A673 (cell line): ENCODE results near the gene CPED1. TPM values are rescaled to one million over a fixed set of nuclear protein-coding genes. Genes with fewer than 3 reads are reported as not detected.

ENCODE experiments used
- BruUV-seq: library from RNA; stranded (reverse); fragments of 400-500 nt; replicated peaks from 2 replicates; lab custom pipeline; 2021; lab: Mats Ljungman, UMichigan
- CTCF ChIA-PET: fragments of 300-600 bp; sonication (Branson Sonifier 250); formaldehyde crosslinking; loops from one replicate; lab custom pipeline; 2022; ENCODE audit warnings: antibody characterized with exemption; lab: Charles Lee
- POLR2A ChIA-PET: fragments of 300-600 bp; sonication (Branson Sonifier 250); formaldehyde crosslinking; loops from one replicate; lab custom pipeline; 2022; ENCODE audit warnings: antibody characterized with exemption; ENCODE audit not compliant: low non-redundant PET; lab: Charles Lee
- DNase-seq: peaks from one replicate; pipeline ENCODE4 v3.0.0-alpha.2; 2015; ENCODE audit warnings: low spot score
- H3K27ac ChIP-seq: fragments of 200-600 bp; sonication (generic); 2 replicates; pipeline ENCODE4 v1.5.1; 2016; ENCODE audit warnings: mixed run types, low read depth, mild to moderate bottlenecking, mixed read lengths, antibody characterized with exemption, low read length; ENCODE audit not compliant: poor library complexity, severe bottlenecking
- H3K27me3 ChIP-seq: fragments of 200-600 bp; sonication (generic); replicated peaks from 2 replicates; pipeline ENCODE4 v1.6.1; 2017; ENCODE audit warnings: mixed run types, low read depth, mild to moderate bottlenecking, mixed read lengths, antibody characterized with exemption, low read length; ENCODE audit not compliant: insufficient read depth, poor library complexity
- H3K36me3 ChIP-seq: fragments of 200-600 bp; sonication (generic); 2 replicates; pipeline ENCODE4 v1.6.1; 2016; ENCODE audit warnings: mixed run types, mild to moderate bottlenecking, mixed read lengths, antibody characterized with exemption, low read length; ENCODE audit not compliant: insufficient read depth, poor library complexity, severe bottlenecking
- H3K4me1 ChIP-seq: fragments of 200-600 bp; sonication (generic); 2 replicates; pipeline ENCODE4 v1.6.1; 2017; ENCODE audit warnings: mixed run types, mild to moderate bottlenecking, mixed read lengths, antibody characterized with exemption, low read length; ENCODE audit not compliant: insufficient read depth, poor library complexity, severe bottlenecking
- H3K4me3 ChIP-seq: fragments of 200-600 bp; sonication (generic); 2 replicates; pipeline ENCODE4 v1.5.1; 2016; ENCODE audit warnings: low read depth, mixed run types, mild to moderate bottlenecking, mixed read lengths, low read length; ENCODE audit not compliant: poor library complexity, severe bottlenecking
- H3K9me3 ChIP-seq: fragments of 200-600 bp; sonication (generic); 2 replicates; pipeline ENCODE4 v1.6.1; 2016; ENCODE audit warnings: mixed run types, low read depth, mild to moderate bottlenecking, mixed read lengths, antibody characterized with exemption, low read length; ENCODE audit not compliant: poor library complexity, severe bottlenecking
- CTCF ChIP-seq: fragments of 300-800, 200-600 bp; sonication (generic); conservative IDR thresholded peaks from 2 replicates; pipeline ENCODE4 v1.5.1; 2017; ENCODE audit warnings: low read depth, mild to moderate bottlenecking, antibody characterized with exemption, low read length, moderate library complexity, mixed read lengths
- EZH2 ChIP-seq: fragments of 200-600 bp; sonication (generic); IDR thresholded peaks from 2 replicates; pipeline ENCODE4 v1.6.1; 2017; ENCODE audit warnings: borderline replicate concordance, low read depth, mild to moderate bottlenecking, mixed read lengths, antibody characterized with exemption, low read length; ENCODE audit not compliant: poor library complexity, severe bottlenecking
- intact Hi-C: fragments of 100-400 bp; cut with micrococcal nuclease; formaldehyde crosslinking; loops from one replicate; pipeline ENCODE4 v1.10.0; 2022; ENCODE audit not compliant: unreplicated experiment
- total RNA-seq: library from RNA; stranded (reverse); gene quantifications from 2 replicates; pipeline ENCODE4 v1.2.3, GENCODE V29; 2021

The CPED1 gene
- total RNA-seq, 1 experiment from 2014 or later: 0.15 TPM

GRCh38 chr7:121043314-121044234 lies 55.1 kb downstream of the CPED1 start:
- no peaks in the 10 kb centered on the region for H3K36me3 ChIP-seq
- no peaks in the 10 kb centered on the region for H3K4me1 ChIP-seq
- H3K27ac ChIP-seq: no peak overlapping the region
- no TSS peak for BruUV-seq
- intact Hi-C loops: no loop called here
- H3K9me3 ChIP-seq: no peaks in the 10 kb centered on the region
- H3K4me3 ChIP-seq: no peak overlapping the region
- ChIA-PET POLR2A (no interaction called here), CTCF (no interaction called here)
- no peak for DNase-seq
- H3K27me3 ChIP-seq: no peaks in the 10 kb centered on the region
- TF ChIP-seq EZH2 (no peak), CTCF (no peak)

GRCh38 chr7:121045090-121045489 lies 56.6 kb downstream of the CPED1 start:
- POLR2A ChIA-PET: no interaction called here
- DNase-seq: no peak
- Histone ChIP-seq H3K27me3 (no peaks in the 10 kb centered on the region), H3K36me3 (no peaks in the 10 kb centered on the region), H3K4me3 (no peak overlapping the region), H3K4me1 (no peaks in the 10 kb centered on the region), H3K9me3 (no peaks in the 10 kb centered on the region), H3K27ac (no peak overlapping the region)
- intact Hi-C loops: no loop called here
- no TSS peak for BruUV-seq
- CTCF ChIA-PET: no interaction called here
- no peak for TF ChIP-seq EZH2
- TF ChIP-seq CTCF: no peak

GRCh38 chr7:121046009-121046408 lies 57.5 kb downstream of the CPED1 start:
- Histone ChIP-seq H3K9me3 (no peaks in the 10 kb centered on the region), H3K4me3 (no peak overlapping the region), H3K27ac (no peak overlapping the region), H3K4me1 (no peaks in the 10 kb centered on the region), H3K27me3 (no peaks in the 10 kb centered on the region), H3K36me3 (no peaks in the 10 kb centered on the region)
- DNase-seq: no peak
- intact Hi-C loops: no loop called here
- TF ChIP-seq EZH2 (no peak), CTCF (no peak)
- CTCF ChIA-PET: no interaction called here
- POLR2A ChIA-PET: no interaction called here
- BruUV-seq: no TSS peak
